HFF-Myc (cell line): ENCODE data around the gene IQCE.
"Not testable (repeated sequence)": the region's sequence is repeated elsewhere in the genome, so short reads cannot be mapped to it uniquely, and the experiment has no call there.

Experiments
- DNase-seq: peaks from one replicate; pipeline ENCODE4 v3.0.0-alpha.2; 2011; ENCODE audit warnings: low read depth; ENCODE audit errors: extremely low read depth
- H3K4me3 ChIP-seq: replicated peaks from 2 replicates; pipeline ENCODE4 v1.5.1; 2011; ENCODE audit warnings: low read depth, mild to moderate bottlenecking, control low read depth, low read length
- CTCF ChIP-seq: IDR thresholded peaks from 2 replicates; pipeline ENCODE4 v1.5.1; 2012; ENCODE audit warnings: mild to moderate bottlenecking, low read depth, low read length, control low read depth; ENCODE audit errors: missing control alignments

The IQCE gene

GRCh38 chr7:2530071-2530987 lies 28.4 kb upstream of the IQCE start:
- no peak for DNase-seq
- no peak overlapping the region for H3K4me3 ChIP-seq
- no peak for TF ChIP-seq CTCF

- not testable (repeated sequence) for DNase-seq
Measured at GRCh38 chr7:2530994-2531795, 27.6 kb upstream of the IQCE start.

GRCh38 chr7:2531796-2532110 lies 27.0 kb upstream of the IQCE start:
- not testable (repeated sequence) for DNase-seq

More at GRCh38 chr7:2530994-2531795, 27.6 kb upstream of the IQCE start:
- H3K4me3 ChIP-seq = not testable (repeated sequence)

GRCh38 chr7:2532199-2532772 lies 26.5 kb upstream of the IQCE start:
- H3K4me3 ChIP-seq, DNase-seq: not testable (repeated sequence)

More at GRCh38 chr7:2531796-2532110, 27.0 kb upstream of the IQCE start:
- not testable (repeated sequence) for H3K4me3 ChIP-seq

GRCh38 chr7:2532816-2533215 lies 26.0 kb upstream of the IQCE start:
- H3K4me3 ChIP-seq, DNase-seq: not testable (repeated sequence)

- not testable (repeated sequence) for DNase-seq, H3K4me3 ChIP-seq
Measured at GRCh38 chr7:2533566-2533965, 25.2 kb upstream of the IQCE start.

- not testable (repeated sequence) for DNase-seq, H3K4me3 ChIP-seq
Measured at GRCh38 chr7:2534214-2534613, 24.6 kb upstream of the IQCE start.

- not testable (repeated sequence) for H3K4me3 ChIP-seq, DNase-seq
Measured at GRCh38 chr7:2535872-2536627, 22.7 kb upstream of the IQCE start.

GRCh38 chr7:2537981-2538851 lies 20.6 kb upstream of the IQCE start:
- TF ChIP-seq CTCF = no peak
- no peak for DNase-seq
- H3K4me3 ChIP-seq = no peak overlapping the region
